Mucosa of rectum (tissue), 2 donors: ENCODE data around the gene CNST.
A peak's percentile ranks its signal among the peaks of the same experiment; 100 is the strongest.

Experiments
- H3K27ac ChIP-seq, 2 donors: one replicate each; pipeline ENCODE4 v1.7.0; 2013; ENCODE audit warnings: inconsistent platforms in 2 of 2, low read depth in 2 of 2, low read length in 2 of 2
- H3K27me3 ChIP-seq, 2 donors: one replicate each; pipeline ENCODE4 v1.7.0; 2013; ENCODE audit warnings: low read length in 2 of 2; ENCODE audit not compliant: control insufficient read depth in 2 of 2, insufficient read depth in 2 of 2
- H3K36me3 ChIP-seq, 2 donors: one replicate each; pipeline ENCODE4 v1.7.0; 2013; ENCODE audit warnings: low read length in 2 of 2; ENCODE audit not compliant: control insufficient read depth in 2 of 2, insufficient read depth in 2 of 2
- H3K4me1 ChIP-seq, 2 donors: one replicate each; pipeline ENCODE4 v1.7.0; 2013; ENCODE audit warnings: low read length in 2 of 2, mild to moderate bottlenecking in 1 of 2; ENCODE audit not compliant: control insufficient read depth in 2 of 2, insufficient read depth in 2 of 2
- H3K4me3 ChIP-seq, 2 donors: one replicate each; pipeline ENCODE4 v1.7.0; 2013; ENCODE audit warnings: low read length in 2 of 2
- H3K9ac ChIP-seq, 2 donors: one replicate each; pipeline ENCODE4 v1.7.0; 2013; ENCODE audit warnings: low read length in 2 of 2, low read depth in 1 of 2, mild to moderate bottlenecking in 1 of 2
- H3K9me3 ChIP-seq, 2 donors: one replicate each; pipeline ENCODE4 v1.7.0; 2013; ENCODE audit warnings: low read length in 2 of 2; ENCODE audit not compliant: control insufficient read depth in 2 of 2
- donor health status: healthy.
- donor health status: Normal muscosa, but diverticular disease.

CNST gene

DNA sequence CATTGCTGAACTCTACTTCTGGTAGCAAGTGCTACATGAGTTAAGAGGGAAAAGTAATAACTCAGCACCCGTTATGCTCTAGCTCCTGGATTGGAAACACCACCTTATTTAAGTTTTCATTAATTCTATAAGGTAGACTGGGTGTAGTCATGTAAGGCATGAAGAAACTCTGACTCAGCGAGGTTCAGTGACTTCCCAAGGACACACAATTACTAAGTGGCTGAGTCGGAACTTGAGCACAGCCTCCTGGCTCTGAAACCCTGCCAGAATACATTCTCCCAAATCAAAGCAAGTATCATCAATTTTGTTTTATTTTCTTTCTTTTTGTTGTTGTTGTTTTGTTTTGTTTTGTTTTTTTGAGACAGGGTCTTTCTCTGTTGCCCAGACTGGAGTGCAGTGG lies 128.9 kb downstream of the CNST start:
- Histone ChIP-seq H3K36me3 (no peaks in the 10 kb centered on the region), H3K9ac (no peak overlapping the region), H3K27me3 (no peaks in the 10 kb centered on the region), H3K27ac (no peak overlapping the region), H3K4me1 (peaks cover 13 to 22% of the 10 kb centered on the region in 2 donors), H3K9me3 (peaks cover 0 to 5% of the 10 kb centered on the region in 2 donors), H3K4me3 (no peak overlapping the region)

DNA sequence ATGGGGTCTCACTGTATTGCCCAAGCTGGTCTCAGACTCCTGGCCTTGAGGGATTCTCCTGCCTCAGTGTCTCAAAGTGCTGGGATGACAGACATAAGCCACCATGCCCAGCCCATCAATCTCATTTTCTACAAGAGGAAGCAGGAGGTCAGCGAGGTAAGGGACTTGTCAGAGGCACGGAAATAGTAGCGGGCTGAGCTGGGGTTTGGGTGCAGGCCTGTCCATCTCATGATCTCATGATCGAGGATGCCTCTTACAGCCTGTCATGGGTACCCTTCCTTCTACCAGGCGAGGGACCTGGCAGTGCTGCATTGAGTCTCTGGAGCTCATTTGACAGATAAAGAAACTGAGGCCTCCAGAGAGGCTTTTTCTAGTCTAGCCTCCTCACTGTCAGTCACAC lies 129.4 kb downstream of the CNST start:
- Histone ChIP-seq H3K27me3 (no peaks in the 10 kb centered on the region), H3K36me3 (no peaks in the 10 kb centered on the region), H3K9ac (no peak overlapping the region), H3K4me1 (peaks cover 13 to 18% of the 10 kb centered on the region in 2 donors), H3K27ac (no peak overlapping the region), H3K4me3 (no peak overlapping the region), H3K9me3 (peaks cover 0 to 5% of the 10 kb centered on the region in 2 donors)

DNA sequence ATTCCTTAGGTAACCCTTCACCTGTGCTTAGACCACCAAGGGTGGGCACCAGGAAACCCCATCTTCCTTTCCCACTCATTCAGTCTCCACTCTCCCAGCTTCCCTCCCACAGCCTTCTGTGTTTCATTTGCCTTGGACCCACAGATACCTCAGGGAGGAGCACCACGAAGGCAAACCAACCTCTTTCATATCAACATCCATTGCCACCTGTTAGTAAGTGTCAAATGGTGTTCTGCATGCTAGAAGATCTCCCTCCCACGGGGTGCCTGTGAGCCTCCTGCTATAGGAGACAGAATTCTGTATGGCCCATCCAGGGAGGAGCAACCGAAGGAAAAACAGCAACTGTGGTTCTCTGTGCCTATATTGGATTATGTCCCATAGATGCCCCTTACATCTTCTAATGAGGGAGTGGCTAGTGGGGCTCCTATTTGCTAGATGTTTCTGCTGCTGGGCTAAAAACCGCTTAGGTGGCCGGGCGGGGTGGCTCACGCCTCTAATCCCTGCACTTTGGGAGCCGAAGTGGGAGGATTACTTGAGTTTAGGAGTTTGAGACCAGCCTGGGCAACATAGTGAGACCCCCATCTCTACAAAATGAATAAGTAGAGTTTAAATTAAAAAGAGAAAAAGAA lies 132.3 kb downstream of the CNST start:
- Histone ChIP-seq H3K27me3 (no peaks in the 10 kb centered on the region), H3K9ac (peak overlapping the region; percentile 38 to 71), H3K27ac (peak overlapping the region in 1 of 2 donors; percentile 34), H3K4me3 (peak overlapping the region; percentile 58 to 59), H3K36me3 (no peaks in the 10 kb centered on the region), H3K4me1 (peaks cover 13 to 18% of the 10 kb centered on the region in 2 donors), H3K9me3 (peaks cover 0 to 5% of the 10 kb centered on the region in 2 donors)

DNA sequence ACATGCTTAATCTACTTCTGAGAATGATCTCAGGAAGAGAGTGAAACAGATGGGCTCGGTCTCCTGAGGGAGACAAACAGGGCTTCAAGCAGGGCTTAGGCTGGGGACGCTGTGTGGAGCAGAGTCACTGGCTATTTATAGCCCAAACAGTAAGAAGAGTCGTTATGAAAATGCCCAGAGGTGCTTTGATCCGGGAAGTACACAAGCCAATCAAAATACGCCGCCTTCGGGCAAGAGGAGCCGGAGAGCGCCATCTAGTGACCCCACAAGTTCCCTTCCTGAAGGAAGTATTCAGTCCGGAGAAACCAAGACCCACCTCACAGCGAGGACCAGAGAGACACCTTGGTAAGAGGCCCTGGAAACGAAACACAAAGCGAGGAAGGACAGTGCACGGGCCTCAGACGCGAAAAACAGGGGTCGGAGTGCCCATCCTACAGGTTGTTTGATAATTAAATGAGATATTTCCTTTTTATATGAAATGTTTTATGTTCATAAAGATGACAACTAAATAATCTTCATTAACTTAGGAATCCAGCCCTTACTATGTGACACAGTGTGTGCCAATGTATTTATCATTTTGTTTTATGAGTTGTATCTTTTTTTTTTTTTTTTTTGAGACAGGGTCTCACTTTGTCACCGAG lies 133.0 kb downstream of the CNST start:
- no peaks in the 10 kb centered on the region for H3K27me3 ChIP-seq
- H3K4me1 ChIP-seq = peaks cover 13 to 23% of the 10 kb centered on the region in 2 donors
- peaks cover 0 to 3% of the 10 kb centered on the region in 2 donors for H3K9me3 ChIP-seq
- H3K9ac ChIP-seq = peak overlapping the region; percentile 38 to 71
- H3K27ac ChIP-seq = peak overlapping the region in 1 of 2 donors; percentile 34
- H3K36me3 ChIP-seq = no peaks in the 10 kb centered on the region
- H3K4me3 ChIP-seq = peak overlapping the region; percentile 58 to 59

DNA sequence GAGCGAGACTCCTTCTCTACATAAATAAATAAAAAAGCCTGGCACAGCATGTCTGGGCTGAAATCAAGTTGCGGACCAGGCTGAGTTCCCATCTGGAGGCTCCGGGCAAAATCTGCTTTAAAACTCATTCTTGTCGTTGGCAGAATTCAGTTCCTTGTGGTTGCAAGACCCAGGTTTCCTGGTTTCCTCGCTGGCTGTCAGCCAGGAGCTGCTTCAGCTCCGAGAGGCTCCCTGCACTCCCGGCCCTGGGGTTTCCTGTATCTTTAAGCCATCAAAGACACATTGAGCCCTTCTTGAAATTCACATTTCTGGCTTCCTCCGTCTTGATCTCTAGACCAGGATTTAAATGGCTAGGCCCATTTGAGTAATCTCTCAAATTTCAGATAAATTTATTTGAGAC lies 137.3 kb downstream of the CNST start:
- Histone ChIP-seq H3K9ac (peak overlapping the region; percentile 24 to 40), H3K27me3 (no peaks in the 10 kb centered on the region), H3K27ac (peak overlapping the region in 1 of 2 donors; percentile 39), H3K36me3 (no peaks in the 10 kb centered on the region), H3K9me3 (no peaks in the 10 kb centered on the region), H3K4me1 (peaks cover 8 to 10% of the 10 kb centered on the region in 2 donors), H3K4me3 (no peak overlapping the region)

DNA sequence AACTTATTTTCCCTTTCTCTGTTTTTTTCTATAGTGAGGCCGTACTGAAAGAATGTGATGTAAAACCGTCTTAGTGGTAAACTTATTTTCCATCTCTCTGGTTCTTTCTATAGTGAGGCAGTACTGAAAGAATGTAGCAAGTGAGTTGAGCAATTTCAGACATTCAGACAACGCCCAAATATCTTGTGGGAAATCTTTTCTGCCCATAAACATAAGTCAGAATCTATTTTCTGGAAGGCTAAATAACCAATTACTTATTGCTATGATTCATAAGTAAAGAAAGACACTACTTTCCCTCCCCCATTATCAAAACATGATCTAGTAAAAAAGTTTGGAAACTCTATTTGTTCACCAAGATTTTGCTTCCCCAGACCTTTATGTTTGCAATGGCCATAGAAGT lies 139.1 kb downstream of the CNST start:
- no peaks in the 10 kb centered on the region for H3K27me3 ChIP-seq
- no peak overlapping the region for H3K27ac ChIP-seq
- H3K4me1 ChIP-seq = peaks cover 6 to 16% of the 10 kb centered on the region in 2 donors
- H3K4me3 ChIP-seq = no peak overlapping the region
- H3K9me3 ChIP-seq = no peaks in the 10 kb centered on the region
- H3K36me3 ChIP-seq = no peaks in the 10 kb centered on the region
- no peak overlapping the region for H3K9ac ChIP-seq

DNA sequence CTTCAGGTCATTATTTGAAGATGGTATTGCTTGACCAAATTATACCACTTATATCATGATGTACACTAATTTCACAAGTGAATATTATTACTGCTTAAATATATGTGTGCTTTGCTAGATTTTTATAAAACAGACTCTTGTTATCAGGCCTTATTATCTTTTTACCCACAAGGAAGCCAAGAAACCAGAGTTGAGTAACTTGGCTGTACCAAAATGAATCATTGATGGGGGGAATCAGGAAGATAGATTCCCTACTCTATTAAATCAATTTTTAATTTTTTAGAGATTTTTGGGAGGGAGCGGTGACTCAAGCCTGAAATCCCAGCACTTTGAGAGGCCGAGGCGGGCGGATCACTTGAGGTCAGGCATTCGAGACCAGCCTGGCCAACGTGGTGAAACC lies 141.9 kb downstream of the CNST start:
- peaks cover 6 to 17% of the 10 kb centered on the region in 2 donors for H3K4me1 ChIP-seq
- no peaks in the 10 kb centered on the region for H3K9me3 ChIP-seq
- no peak overlapping the region for H3K9ac ChIP-seq
- H3K27ac ChIP-seq = no peak overlapping the region
- H3K36me3 ChIP-seq = no peaks in the 10 kb centered on the region
- no peaks in the 10 kb centered on the region for H3K27me3 ChIP-seq
- no peak overlapping the region for H3K4me3 ChIP-seq

DNA sequence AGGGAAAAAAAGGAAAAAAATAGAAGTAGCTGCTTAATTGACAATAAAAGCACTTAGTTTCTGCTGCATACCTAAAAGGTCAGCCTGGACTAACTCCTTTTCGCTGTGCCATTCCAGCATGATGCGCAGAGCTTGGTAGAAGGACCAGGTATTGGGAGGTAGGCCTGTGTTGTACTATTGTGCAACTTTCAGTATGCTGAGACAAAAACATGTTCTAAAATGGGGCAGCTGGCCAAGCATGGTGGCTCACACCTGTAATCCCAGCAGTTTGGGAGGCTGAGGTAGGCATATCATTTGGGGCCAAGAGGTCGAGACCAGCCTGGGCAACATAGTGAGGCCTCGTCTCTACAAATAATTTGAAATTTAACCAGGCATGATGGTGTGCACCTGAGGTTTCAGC lies 142.9 kb downstream of the CNST start:
- Histone ChIP-seq H3K9me3 (no peaks in the 10 kb centered on the region), H3K27me3 (no peaks in the 10 kb centered on the region), H3K27ac (peak overlapping the region; percentile 68 to 72), H3K4me3 (no peak overlapping the region), H3K9ac (no peak overlapping the region), H3K4me1 (peaks cover 6 to 12% of the 10 kb centered on the region in 2 donors), H3K36me3 (no peaks in the 10 kb centered on the region)

DNA sequence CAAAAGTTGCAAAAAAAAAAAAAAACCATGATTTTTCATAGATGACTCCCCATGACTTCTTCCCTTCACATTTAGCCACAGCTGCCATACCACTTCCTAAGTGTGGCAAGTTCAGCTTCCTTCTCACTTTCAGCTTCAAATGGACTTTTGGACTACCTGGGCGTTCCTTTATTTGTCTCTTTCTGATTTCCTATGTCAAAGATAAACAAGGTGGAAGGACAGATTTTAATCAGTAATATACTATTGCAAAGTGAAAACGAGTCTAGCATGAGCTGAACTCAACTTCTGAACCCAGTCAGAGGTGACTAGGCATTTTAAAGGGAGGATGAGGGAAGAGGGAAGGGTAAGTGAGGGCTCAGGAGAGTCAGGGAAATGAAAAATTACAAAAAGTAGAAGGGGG lies 143.6 kb downstream of the CNST start:
- H3K9ac ChIP-seq = no peak overlapping the region
- peak overlapping the region in 1 of 2 donors; percentile 40 for H3K4me3 ChIP-seq
- no peaks in the 10 kb centered on the region for H3K9me3 ChIP-seq
- H3K27ac ChIP-seq = peak overlapping the region; percentile 72 to 84
- H3K4me1 ChIP-seq = peaks cover 6 to 12% of the 10 kb centered on the region in 2 donors
- no peaks in the 10 kb centered on the region for H3K36me3 ChIP-seq
- no peaks in the 10 kb centered on the region for H3K27me3 ChIP-seq

DNA sequence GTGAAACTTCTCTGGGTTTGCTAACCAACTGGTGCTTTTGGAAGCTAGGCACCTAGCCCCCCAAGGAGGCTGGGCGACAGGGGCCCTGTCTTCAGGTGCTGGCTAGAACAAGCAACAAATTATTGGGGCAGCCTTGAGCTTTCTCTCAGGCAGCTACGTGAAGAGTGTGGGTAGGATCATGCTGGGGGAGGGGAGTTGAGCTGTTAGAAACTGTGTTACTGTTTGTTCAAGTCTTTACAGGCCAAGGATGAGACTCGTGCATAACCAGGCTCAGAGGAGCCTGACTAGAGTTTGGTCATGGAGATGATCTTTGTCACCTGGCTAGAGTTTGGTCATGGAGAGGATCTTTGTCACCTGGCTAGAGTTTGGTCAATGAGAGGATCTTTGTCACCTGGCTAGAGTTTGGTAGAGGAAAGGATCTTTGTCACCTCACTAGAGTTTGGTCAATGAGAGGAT lies 145.3 kb downstream of the CNST start:
- Histone ChIP-seq H3K9ac (no peak overlapping the region), H3K9me3 (no peaks in the 10 kb centered on the region), H3K27me3 (no peaks in the 10 kb centered on the region), H3K4me3 (no peak overlapping the region), H3K36me3 (no peaks in the 10 kb centered on the region), H3K27ac (no peak overlapping the region), H3K4me1 (peaks cover 6 to 12% of the 10 kb centered on the region in 2 donors)
